Stromal cell of bone marrow (primary cell): Measurements from ENCODE around the gene FHIP1B.

Source experiments
- DNase-seq: peaks from one replicate; pipeline ENCODE4 v3.0.0-alpha.2; 2012; ENCODE audit warnings: low read depth

The FHIP1B gene

DNA sequence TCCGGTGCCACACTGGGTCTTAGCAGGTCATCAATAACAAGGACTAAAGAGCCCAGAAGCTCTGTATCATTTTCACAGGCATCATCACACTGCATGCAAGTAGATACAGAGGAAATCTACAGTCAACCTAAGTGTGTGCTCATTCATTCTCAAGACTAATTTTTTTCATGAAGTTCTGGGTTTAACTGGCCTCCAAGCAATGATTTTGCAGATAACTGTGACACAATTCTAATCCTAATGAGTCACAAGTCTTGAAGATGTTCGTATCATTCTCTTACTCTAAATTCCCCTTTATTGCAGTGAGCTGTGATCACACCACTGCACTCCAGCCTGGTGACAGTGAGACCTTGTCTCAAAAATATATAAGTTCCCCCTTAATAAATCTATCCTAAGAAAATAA is 33.0 kb downstream of the FHIP1B start:
- DNase-seq = no peak

DNA sequence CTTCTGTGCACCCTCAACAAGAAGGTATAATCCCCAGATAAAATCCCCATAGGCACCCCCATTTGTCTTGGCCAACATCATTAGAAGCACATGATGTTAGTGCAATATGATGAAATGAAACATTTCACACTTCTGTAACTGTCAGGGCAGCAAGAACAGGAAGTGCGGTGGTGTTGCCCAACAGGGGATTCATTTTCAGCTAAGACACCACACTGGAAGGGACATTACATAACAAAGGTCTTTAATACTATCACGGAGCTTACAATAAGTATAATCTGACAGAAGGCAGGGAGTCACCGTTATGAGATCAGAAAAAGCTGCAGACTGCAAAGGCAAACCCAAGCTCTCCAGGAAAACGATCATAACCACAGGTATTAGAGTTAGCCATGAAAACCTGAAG is 33.5 kb downstream of the FHIP1B start:
- no peak for DNase-seq

DNA sequence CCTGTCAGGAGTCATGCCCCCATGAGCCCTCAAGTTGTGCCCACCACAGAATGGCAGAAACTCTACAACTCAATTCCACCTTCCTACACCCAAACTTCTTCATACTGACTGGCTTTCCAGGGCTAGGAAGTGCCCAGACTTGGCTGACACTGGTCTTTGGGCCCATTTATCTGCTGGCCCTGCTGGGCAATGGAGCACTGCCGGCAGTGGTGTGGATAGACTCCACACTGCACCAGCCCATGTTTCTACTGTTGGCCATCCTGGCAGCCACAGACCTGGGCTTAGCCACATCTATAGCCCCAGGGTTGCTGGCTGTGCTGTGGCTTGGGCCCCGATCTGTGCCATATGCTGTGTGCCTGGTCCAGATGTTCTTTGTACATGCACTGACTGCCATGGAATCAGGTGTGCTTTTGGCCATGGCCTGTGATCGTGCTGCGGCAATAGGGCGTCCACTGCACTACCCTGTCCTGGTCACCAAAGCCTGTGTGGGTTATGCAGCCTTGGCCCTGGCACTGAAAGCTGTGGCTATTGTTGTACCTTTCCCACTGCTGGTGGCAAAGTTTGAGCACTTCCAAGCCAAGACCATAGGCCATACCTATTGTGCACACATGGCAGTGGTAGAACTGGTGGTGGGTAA is 35.1 kb downstream of the FHIP1B start, which contains the start of gene OR52W1:
TSS of gene OR52W1 (plus strand) at position 51 of the 637 bp plus-strand sequence. CDS start at position 51, 0 bp downstream.
- no peak for DNase-seq

DNA sequence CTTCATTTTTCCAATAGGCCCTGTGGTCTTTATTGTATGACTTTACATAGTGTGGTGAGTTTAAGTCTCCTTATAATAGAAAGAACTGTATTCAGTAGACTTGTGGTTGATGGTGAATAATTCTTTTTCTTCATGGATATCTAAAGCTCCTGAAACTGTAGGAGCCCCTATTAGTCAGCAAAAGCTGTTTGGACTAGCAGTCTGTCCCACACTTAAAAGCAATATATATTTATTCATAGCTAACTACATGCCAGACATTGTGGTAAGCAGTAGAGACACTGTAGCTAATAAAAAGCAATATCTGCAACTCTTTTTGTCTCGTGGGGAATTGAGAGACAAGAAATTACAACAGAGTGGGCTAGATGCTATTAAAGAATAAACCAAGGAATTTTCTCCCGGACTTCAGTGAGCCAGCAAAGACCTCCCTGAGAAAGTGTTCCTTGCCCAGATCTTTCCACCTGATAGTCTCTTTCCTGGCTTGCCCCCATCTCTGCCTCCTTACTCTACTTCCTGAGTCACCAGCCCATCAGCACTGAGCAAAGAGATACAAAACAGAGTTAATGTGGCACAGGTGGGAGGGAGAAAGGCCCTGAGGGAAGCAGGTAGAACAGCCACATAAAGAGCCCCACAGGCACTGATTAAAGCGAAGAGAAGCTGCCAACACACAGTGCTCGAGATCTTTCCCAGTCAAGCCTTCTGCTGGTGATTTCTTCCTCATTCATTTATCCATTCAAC is 36.8 kb downstream of the FHIP1B start:
- DNase-seq = no peak

DNA sequence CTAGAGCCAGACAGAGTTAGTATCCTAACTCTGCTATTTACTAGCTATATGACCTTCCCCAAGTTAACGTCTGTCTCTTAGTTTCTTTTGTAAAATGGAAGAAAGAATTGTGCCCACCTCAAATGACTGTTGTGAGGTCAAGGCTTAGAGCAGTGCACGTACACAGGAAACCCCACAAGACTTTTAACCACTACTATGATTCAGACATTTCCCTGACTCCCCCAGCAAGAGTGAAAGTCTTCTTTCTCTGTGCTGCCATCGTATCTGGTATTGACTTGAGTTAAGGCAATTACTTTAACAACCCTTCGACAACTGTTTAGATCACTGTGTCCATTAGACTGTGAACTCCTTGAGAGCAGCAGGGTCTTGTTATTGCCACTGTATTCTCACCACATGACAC is 38.0 kb downstream of the FHIP1B start:
- DNase-seq = no peak

DNA sequence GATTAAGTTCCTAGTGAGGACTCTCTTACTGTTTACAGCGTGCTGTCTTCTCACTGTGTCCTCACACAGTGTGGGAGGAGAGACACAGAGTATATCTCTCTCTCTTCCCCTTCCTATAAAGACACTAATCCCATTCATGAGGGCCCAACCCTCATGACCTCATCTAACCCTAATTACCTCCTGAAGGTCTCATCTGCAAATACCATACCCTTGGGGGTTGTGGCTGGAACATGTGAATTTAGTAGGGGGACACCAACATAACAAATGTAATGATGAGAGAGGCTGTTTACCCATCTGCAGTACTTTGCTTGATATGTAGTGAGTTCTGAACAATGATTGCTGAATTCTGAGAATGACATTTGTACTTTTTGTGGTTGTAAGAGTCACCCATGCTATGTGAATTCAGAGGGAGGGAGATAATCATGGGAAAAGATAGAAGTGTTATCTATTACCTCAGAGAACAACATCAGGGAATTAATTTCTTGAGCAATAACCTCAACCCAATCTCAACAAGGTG is 40.3 kb downstream of the FHIP1B start:
- DNase-seq = no peak

DNA sequence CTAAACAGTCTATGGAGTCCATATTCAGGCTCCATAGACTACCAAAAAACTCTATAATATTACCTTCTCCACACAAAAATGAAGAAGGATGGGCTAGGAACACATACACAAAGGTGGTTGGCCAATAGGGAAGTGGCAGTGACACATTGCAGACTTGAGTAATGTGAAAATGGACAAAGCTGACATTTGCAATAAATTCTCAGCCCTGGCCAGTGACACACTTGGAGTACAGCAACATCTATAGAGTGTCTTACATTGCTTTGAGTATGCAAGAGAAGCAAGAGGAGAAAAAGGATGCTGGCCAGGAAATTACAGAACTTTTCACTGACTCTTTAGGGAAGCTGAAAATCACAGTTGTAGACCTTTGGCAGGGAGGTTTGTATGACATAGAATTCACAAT is 42.7 kb downstream of the FHIP1B start:
- DNase-seq = no peak

DNA sequence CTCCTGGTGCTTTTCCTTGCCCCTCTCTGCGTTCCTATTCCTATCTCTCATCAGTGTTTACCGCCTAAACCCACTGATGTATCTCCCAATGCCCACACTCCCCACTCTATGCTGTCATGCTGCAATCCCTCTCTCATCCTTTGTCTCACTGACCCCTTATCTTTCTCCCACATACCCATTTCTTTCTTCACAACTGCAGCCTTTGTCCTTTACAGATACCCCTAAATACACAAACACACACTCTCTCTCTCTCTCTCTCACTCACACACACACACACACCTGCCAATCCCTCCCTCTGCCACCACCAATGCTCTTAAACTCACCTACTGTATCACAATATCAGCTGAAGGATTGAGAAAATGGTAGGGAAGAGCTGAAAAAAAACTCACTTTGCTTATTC is 59.0 kb downstream of the FHIP1B start:
- no peak for DNase-seq

DNA sequence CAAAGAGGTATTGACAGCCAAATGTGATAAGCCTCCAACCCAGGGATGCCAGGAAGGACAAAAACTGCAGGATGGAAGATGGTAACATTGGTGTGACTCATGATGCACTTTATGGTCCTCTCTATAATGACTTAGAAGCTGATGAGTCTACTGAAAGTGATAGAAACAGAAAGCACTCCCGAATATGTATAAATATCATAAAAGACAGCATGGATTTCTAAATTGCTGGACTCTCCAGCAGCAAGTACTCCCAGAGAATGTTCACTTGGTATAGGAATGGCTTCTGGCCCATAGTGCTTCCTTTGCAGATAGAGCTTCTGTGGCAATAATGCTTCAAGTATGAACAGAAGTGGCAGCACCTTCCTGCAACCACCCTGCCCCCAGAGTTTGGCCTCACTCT is 64.2 kb downstream of the FHIP1B start, which contains the start of gene OR52B2:
TSS of gene OR52B2 (minus strand) at position 101 of the 400 bp plus-strand sequence. CDS start at position 101, 0 bp downstream.
- no peak for DNase-seq
